Testis (tissue), 2 donors: ENCODE data around the gene CD79A.

Experiments used
- POLR2A ChIP-seq: fragments of 450-650 bp; IDR thresholded peaks from one replicate; pipeline ENCODE4 v1.6.1; 2017; ENCODE audit warnings: antibody characterized with exemption, mild to moderate bottlenecking, moderate library complexity
- TF ChIP-seq, protein P1 (sequence below), 3 experiments: fragments of 450-650 bp in 2 of 3; fragments of 200-600 bp in 1 of 3; sonication (generic) in 1 of 3; IDR thresholded peaks; one replicate each; pipeline ENCODE4 v1.5.1; 2016 to 2019; ENCODE audit warnings: antibody characterized with exemption in 3 of 3, mild to moderate bottlenecking in 2 of 3, moderate library complexity in 1 of 3

DNA sequence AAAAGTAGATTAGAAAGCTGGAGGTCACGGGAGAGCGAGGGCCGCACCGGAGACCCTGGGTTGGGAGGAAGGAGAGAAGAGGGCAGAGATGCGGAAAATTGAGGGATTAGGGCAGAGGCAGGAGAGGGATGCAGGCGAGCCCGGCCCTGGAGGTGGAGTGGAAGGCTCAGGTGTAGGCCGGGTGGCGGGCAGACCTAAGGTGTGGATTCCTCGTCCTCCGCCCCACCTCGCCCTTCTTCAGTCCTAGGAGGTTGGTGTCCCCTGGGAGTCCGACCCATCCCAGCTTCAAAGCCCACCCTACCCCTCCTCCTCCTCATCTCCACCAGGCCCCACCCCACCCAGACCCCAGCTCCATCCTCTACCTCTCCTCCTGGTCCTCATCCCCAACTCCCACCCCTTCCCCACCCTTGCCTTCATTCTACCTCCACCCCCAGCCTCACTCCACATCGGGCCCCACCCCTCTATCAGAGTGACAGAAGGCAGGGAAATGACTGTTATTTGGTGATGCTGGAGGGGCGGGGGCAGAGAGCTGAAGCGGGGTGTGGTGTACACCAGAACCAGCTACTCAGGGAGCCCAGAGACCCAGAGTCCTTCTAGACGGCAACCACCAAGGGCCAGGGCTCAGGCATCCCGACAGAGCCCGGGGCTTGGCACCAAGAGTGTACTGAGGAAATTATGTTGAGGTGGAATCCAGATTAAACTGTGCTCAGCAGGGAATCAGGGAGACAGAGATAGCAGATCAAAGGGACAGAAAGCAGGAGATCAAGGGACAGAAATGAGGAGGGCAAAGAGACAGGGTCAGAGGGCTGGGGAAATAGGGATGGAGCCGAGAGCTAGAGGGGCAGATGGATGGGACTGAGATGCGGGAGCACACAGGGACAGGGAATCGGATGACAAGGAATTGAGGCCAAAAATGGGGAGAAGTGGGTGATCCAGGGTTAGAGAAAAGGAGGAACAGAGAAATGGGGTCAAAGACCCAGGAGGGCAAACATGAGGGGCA lies 44.8 kb downstream of the CD79A start:
- TF ChIP-seq, protein P1, sequence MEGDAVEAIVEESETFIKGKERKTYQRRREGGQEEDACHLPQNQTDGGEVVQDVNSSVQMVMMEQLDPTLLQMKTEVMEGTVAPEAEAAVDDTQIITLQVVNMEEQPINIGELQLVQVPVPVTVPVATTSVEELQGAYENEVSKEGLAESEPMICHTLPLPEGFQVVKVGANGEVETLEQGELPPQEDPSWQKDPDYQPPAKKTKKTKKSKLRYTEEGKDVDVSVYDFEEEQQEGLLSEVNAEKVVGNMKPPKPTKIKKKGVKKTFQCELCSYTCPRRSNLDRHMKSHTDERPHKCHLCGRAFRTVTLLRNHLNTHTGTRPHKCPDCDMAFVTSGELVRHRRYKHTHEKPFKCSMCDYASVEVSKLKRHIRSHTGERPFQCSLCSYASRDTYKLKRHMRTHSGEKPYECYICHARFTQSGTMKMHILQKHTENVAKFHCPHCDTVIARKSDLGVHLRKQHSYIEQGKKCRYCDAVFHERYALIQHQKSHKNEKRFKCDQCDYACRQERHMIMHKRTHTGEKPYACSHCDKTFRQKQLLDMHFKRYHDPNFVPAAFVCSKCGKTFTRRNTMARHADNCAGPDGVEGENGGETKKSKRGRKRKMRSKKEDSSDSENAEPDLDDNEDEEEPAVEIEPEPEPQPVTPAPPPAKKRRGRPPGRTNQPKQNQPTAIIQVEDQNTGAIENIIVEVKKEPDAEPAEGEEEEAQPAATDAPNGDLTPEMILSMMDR (IDR thresholded peaks at IDR 0.05) = no peak
- no peak for TF ChIP-seq POLR2A
